ENCODE data around the gene GK2. TPM values are rescaled to one million over a fixed set of nuclear protein-coding genes. Genes with fewer than 3 reads are reported as not detected.

GK2 gene
- total RNA-seq, 1 donor from 2014 or later, result not detected

DNA sequence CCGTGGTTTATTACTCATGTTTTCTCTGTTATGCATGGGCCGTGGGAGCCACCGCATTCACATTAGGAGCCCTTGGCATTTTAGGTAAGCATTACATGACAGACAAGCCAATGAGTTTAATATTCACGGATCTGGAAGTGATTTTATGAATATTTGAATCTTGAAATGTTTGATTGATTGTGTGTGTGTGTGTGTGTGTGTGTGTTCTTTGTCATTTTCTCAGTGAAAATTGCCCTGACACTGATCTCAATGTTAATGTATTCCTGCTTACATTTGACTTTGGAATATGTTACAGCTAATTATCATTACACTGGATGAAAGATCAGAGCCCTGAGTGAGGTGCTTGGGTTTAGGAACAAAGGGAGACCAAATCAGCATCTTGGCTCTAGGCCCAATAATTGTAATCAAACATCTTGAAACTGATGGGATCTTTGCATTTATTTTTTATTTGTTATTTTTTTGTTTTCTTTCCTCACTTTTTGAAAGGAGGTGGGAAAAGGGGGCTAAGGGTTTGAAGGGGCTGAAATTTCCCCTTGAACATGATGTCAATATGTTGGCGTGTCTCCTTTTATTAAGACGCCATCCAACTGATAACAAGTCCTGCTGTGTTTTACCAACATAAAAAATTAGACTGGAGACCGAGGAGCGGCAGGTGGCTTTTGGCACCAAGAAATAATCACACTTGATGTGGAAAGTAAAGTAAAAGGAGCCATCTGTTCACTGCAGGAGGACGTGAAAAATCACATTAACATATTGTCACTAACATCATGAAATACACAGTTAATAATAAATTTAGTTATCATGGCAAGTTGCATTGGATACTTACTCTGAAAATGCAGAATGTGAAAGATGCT is 5.2 kb upstream of the GK2 start:
- intact Hi-C loops (cut with micrococcal nuclease), result no loop called here
- Mint-ChIP-seq H3K4me3 (no peak overlapping the region), H3K9me3 (no peaks in the 10 kb centered on the region), H3K4me1 (ENCODE audit: low read depth) (no peaks in the 10 kb centered on the region), H3K36me3 (ENCODE audit: low read depth) (no peaks in the 10 kb centered on the region), H3K27me3 (ENCODE audit: insufficient read depth) (no peaks in the 10 kb centered on the region), H3K27ac (no peak overlapping the region)
- DNase-seq (ENCODE audit: low spot score), result no peak

DNA sequence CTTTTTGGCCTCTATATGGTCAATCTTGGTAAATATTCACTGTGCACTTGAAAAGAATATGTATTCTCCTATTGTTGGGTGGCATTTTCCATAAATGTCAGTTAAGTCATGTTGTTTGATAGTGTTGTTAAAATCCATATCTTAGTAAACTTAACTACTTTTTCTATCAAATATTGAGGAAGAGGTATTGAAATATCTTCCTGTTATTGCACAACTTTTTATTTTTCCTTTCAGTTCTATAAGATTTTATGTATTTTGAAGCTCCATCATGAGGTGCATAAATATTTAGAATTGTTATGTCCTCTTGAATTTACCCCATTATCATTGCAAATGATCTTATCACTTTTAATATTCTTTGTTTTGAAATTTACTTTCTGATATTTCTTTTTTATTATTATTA is 3.4 kb downstream of the GK2 start:
- intact Hi-C loops (cut with micrococcal nuclease), result no loop called here
- no peaks in the 10 kb centered on the region for H3K4me1 Mint-ChIP-seq (ENCODE audit: low read depth)
- no peak overlapping the region for H3K27ac Mint-ChIP-seq
- H3K4me3 Mint-ChIP-seq, result no peak overlapping the region
- no peaks in the 10 kb centered on the region for H3K9me3 Mint-ChIP-seq
- DNase-seq (ENCODE audit: low spot score), result no peak
- H3K36me3 Mint-ChIP-seq (ENCODE audit: low read depth), result no peaks in the 10 kb centered on the region
- H3K27me3 Mint-ChIP-seq (ENCODE audit: insufficient read depth), result no peaks in the 10 kb centered on the region

DNA sequence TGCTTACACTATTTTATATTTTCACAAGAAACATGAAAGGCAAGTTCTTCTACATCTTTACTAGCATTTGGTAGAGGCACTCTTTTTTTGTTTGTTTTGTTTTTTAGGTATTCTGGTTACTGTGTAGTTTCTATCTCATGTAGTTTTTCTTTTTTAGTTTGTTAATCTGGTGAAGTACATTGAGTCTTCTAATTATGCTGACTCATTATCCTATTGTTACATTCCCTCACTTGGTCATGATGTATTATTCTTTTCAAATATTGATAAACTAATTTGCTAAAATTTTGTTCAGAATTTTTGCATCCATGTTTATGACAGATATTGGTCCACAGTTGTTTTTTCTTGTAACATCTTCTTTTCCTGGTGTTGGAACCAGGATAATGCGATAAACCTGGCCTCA is 4.7 kb downstream of the GK2 start:
- Mint-ChIP-seq H3K9me3 (no peaks in the 10 kb centered on the region), H3K27ac (no peak overlapping the region)

DNA sequence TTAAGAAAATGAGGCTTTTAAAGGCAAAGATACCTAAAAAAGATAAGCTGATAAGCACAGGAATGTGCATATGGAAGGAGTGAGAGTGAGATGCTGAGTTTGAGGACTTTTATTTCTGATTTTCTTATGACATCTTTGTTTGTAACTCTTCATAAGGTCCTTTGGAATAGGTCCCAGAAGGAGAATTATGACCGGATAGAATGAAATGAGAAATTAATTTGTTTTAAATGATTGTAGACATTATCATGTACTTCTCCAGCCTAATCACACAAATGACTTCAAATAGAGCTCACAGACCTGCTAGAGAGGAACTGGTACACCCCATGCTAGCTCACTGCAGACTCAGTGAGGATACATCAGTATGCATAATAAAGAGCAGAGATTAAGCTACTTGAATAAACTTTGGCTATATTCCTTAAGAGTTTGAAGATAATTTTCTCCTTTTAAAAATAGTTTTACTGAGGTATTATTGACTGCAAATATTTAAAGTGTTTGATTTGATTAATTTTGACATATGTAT is 5.6 kb downstream of the GK2 start:
- Mint-ChIP-seq H3K4me1 (ENCODE audit: low read depth) (no peaks in the 10 kb centered on the region), H3K27me3 (ENCODE audit: insufficient read depth) (no peaks in the 10 kb centered on the region), H3K9me3 (no peaks in the 10 kb centered on the region), H3K4me3 (no peak overlapping the region), H3K36me3 (ENCODE audit: low read depth) (no peaks in the 10 kb centered on the region), H3K27ac (no peak overlapping the region)
- DNase-seq (ENCODE audit: low spot score), result no peak
- intact Hi-C loops (cut with micrococcal nuclease), result no loop called here

More for the DNA sequence above, 4.7 kb downstream of the GK2 start:
- DNase-seq (ENCODE audit: low spot score), result no peak
- Mint-ChIP-seq H3K4me3 (no peak overlapping the region), H3K36me3 (ENCODE audit: low read depth) (no peaks in the 10 kb centered on the region), H3K27me3 (ENCODE audit: insufficient read depth) (no peaks in the 10 kb centered on the region), H3K4me1 (ENCODE audit: low read depth) (no peaks in the 10 kb centered on the region)
- intact Hi-C loops (cut with micrococcal nuclease), result no loop called here

DNA sequence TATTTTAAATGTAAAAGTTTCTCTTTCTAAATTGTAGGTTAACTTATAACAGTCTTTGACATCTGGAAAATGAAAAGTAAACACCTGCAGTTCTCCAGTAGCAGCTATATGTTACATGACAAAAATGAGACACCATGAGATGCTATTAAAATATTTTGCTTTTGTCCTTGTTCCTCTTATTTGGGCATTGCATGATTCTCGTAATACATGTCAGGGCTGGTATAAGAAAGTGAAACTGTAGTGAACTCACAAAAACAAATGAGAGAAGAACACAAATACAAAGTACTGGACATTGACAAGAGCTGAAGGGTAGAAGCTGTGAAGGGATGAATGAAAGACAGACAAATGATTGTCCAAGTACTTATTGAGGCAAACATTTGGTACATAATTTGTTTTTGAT is 9.0 kb downstream of the GK2 start:
- Mint-ChIP-seq H3K27ac (no peak overlapping the region), H3K9me3 (no peaks in the 10 kb centered on the region), H3K4me1 (ENCODE audit: low read depth) (no peaks in the 10 kb centered on the region), H3K36me3 (ENCODE audit: low read depth) (no peaks in the 10 kb centered on the region), H3K4me3 (no peak overlapping the region), H3K27me3 (ENCODE audit: insufficient read depth) (no peaks in the 10 kb centered on the region)
- intact Hi-C loops (cut with micrococcal nuclease), result no loop called here
- DNase-seq (ENCODE audit: low spot score), result no peak

DNA sequence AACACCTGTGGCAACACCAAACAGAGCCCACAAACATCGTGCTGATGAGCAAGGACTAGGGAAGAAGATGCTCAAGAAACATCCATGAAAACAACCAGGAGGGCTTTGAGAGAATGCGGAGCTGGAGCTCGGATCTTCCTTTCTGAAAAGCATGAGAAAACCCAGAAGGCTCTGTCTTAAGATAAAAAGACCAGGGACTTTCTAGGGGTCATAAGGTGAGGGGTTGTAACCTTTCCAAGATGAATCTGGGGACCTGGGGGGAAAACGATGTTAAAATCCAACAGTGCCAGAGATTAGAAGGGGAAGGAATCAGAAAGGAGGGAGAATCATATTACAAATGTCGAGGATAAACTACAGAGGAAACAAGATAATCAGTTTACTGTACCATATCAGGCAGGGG is 10.1 kb downstream of the GK2 start:
- no peak overlapping the region for H3K4me3 Mint-ChIP-seq
- intact Hi-C loops (cut with micrococcal nuclease), result no loop called here
- H3K36me3 Mint-ChIP-seq (ENCODE audit: low read depth), result no peaks in the 10 kb centered on the region
- no peaks in the 10 kb centered on the region for H3K4me1 Mint-ChIP-seq (ENCODE audit: low read depth)
- H3K27ac Mint-ChIP-seq, result no peak overlapping the region
- no peaks in the 10 kb centered on the region for H3K9me3 Mint-ChIP-seq
- no peak for DNase-seq (ENCODE audit: low spot score)
- H3K27me3 Mint-ChIP-seq (ENCODE audit: insufficient read depth), result no peaks in the 10 kb centered on the region

DNA sequence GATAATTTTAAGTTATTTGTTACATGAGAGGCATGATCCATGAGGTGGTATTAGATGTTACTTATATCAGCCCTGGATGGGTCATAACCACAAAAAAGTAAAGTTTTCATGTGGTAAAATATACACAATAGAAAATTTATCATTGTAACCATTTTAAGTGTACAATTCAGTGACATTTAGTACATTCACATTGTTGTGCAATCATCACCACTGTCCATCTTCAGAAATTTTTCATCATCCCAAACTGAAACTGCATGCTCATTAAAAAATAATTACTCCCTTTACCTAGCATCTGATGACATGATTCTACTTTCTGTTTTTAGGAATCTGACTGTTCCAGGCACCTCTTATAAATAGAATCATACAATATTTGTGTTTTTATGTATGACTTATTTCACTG is 11.2 kb downstream of the GK2 start:
- intact Hi-C loops (cut with micrococcal nuclease), result no loop called here
- Mint-ChIP-seq H3K4me3 (no peak overlapping the region), H3K9me3 (no peaks in the 10 kb centered on the region), H3K36me3 (ENCODE audit: low read depth) (no peaks in the 10 kb centered on the region), H3K27me3 (ENCODE audit: insufficient read depth) (no peaks in the 10 kb centered on the region), H3K4me1 (ENCODE audit: low read depth) (no peaks in the 10 kb centered on the region), H3K27ac (no peak overlapping the region)
- DNase-seq (ENCODE audit: low spot score), result no peak

DNA sequence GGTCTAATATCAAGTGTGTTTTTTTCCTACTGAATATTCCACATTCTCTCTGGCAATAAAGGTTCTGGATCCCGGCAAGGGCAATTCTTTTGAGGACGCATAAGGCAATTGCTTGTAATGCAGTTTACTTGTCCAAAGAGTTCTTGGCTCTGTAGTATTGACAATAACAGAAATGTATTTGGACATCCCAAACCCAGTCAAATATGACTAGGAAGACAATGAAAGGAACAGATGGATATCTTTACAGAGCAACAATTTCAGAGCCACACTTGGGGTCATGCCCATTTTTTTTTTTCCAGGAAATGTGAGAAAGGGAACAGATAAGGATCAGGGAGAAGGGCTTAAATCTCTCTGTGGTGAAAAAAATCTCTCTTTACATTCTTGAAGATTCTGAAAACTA is 12.2 kb downstream of the GK2 start:
- H3K27ac Mint-ChIP-seq, result no peak overlapping the region
- H3K27me3 Mint-ChIP-seq (ENCODE audit: insufficient read depth), result no peaks in the 10 kb centered on the region
- no peaks in the 10 kb centered on the region for H3K36me3 Mint-ChIP-seq (ENCODE audit: low read depth)
- DNase-seq (ENCODE audit: low spot score), result no peak
- H3K4me3 Mint-ChIP-seq, result no peak overlapping the region
- no peaks in the 10 kb centered on the region for H3K9me3 Mint-ChIP-seq
- intact Hi-C loops (cut with micrococcal nuclease), result no loop called here
- H3K4me1 Mint-ChIP-seq (ENCODE audit: low read depth), result no peaks in the 10 kb centered on the region

DNA sequence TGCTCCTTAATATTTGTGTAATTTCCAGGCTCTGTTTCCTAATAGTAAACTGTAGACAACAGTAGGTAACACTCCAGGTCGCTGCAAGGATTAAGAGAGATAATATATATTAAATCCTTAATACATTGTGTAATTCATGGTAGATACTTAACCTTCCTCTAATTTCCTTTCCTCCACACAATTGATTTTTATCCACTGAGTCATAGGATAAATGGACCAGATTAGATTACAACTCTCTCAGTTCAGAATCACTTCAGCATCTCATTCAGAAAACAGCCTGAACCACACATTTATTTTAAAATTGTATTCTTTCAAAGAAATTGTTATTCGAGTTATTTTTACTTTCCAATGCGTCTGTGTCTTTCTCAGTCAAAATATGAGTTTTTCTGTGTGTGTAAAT is 17.1 kb downstream of the GK2 start:
- Mint-ChIP-seq H3K36me3 (ENCODE audit: low read depth) (no peaks in the 10 kb centered on the region), H3K9me3 (no peaks in the 10 kb centered on the region), H3K27me3 (ENCODE audit: insufficient read depth) (no peaks in the 10 kb centered on the region), H3K4me3 (no peak overlapping the region), H3K27ac (no peak overlapping the region), H3K4me1 (ENCODE audit: low read depth) (no peaks in the 10 kb centered on the region)
- DNase-seq (ENCODE audit: low spot score), result no peak
- intact Hi-C loops (cut with micrococcal nuclease), result no loop called here

DNA sequence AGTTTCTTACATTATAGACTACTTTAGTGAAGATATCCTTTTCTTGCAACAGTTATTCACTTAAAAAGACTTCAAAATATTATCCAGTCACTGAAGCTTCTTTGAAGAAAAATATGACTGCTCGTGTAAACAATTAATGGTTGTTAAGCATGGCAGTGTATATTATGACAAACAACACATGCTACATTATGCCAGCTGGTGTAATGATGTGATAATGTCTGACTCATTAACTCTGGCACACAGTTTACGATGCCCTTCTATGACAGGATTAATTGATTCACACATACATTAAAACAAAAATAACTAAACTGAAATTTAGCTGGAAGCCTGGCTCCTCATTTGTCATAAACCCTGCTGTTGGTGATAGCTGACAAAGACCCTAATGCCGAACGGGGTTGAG is 22.4 kb downstream of the GK2 start:
- no peaks in the 10 kb centered on the region for H3K9me3 Mint-ChIP-seq
- H3K4me3 Mint-ChIP-seq, result no peak overlapping the region
- intact Hi-C loops (cut with micrococcal nuclease), result no loop called here
- no peaks in the 10 kb centered on the region for H3K4me1 Mint-ChIP-seq (ENCODE audit: low read depth)
- H3K27ac Mint-ChIP-seq, result no peak overlapping the region
- H3K27me3 Mint-ChIP-seq (ENCODE audit: insufficient read depth), result no peaks in the 10 kb centered on the region
- no peaks in the 10 kb centered on the region for H3K36me3 Mint-ChIP-seq (ENCODE audit: low read depth)
- no peak for DNase-seq (ENCODE audit: low spot score)

DNA sequence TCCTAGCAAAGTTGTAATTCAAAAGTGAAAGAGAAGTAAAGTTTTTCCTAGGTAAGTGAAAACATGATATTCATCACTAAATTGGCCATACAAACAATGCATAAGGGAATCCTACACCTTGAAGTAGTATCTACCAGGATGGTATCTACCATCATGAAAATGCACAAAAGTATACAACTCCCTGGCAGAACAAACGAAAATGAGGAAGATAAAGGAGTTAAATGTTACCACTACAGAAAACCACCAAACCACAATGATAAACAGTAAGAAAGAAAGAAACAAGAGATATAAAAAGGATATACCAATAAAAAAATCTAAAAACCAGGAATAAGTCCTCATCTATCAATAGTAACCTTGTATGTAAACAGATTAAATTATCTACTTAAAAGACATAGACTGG is 26.9 kb downstream of the GK2 start:
- intact Hi-C loops (cut with micrococcal nuclease), result no loop called here
- Mint-ChIP-seq H3K4me3 (no peak overlapping the region), H3K4me1 (ENCODE audit: low read depth) (no peaks in the 10 kb centered on the region), H3K36me3 (ENCODE audit: low read depth) (no peaks in the 10 kb centered on the region), H3K9me3 (no peaks in the 10 kb centered on the region), H3K27me3 (ENCODE audit: insufficient read depth) (no peaks in the 10 kb centered on the region), H3K27ac (no peak overlapping the region)
- no peak for DNase-seq (ENCODE audit: low spot score)

DNA sequence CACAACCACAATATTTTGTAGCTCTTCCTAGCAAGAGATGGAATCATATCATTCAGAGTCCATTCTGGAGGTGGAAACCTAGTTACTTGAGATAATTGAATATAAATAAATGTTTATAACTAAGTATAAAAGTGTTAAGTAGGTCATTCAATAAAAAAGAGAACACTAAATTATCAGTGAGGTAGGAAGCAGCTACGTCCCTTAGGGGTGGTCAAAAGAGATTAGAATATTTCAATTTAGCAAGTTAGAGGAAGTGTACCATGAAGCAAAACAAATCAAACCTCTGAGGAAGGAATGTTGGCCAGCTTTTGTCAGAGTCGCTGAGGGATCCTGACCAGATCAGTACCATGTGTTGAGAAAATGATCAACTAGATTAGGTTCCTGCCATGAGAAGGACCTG is 38.0 kb downstream of the GK2 start:
- Mint-ChIP-seq H3K9me3 (no peaks in the 10 kb centered on the region), H3K27ac (no peak overlapping the region), H3K36me3 (ENCODE audit: low read depth) (no peaks in the 10 kb centered on the region), H3K4me3 (no peak overlapping the region), H3K27me3 (ENCODE audit: insufficient read depth) (no peaks in the 10 kb centered on the region), H3K4me1 (ENCODE audit: low read depth) (no peaks in the 10 kb centered on the region)
- no peak for DNase-seq (ENCODE audit: low spot score)
- intact Hi-C loops (cut with micrococcal nuclease), result no loop called here

DNA sequence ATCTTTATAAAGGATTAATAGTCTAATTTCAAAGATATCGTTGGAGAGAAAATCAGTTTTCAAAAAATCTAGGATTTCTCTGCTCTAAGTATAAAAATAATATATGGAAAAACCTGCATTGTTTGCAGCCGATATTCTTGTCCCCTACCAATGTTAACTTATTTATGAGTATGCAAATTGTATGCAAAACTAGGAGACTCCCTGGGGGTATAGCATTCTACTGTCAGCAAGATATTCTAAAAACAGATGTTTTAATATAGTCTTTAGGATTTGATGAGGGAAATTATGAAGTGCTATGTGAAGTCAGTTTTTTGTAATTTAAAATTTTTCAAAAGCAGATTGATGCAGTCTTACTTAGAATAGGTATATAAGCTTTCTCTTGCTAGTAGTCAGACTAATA is 40.9 kb downstream of the GK2 start:
- no peaks in the 10 kb centered on the region for H3K27me3 Mint-ChIP-seq (ENCODE audit: insufficient read depth)
- no peak for DNase-seq (ENCODE audit: low spot score)
- intact Hi-C loops (cut with micrococcal nuclease), result no loop called here
- H3K4me3 Mint-ChIP-seq, result no peak overlapping the region
- no peaks in the 10 kb centered on the region for H3K4me1 Mint-ChIP-seq (ENCODE audit: low read depth)
- no peak overlapping the region for H3K27ac Mint-ChIP-seq
- H3K9me3 Mint-ChIP-seq, result no peaks in the 10 kb centered on the region
- no peaks in the 10 kb centered on the region for H3K36me3 Mint-ChIP-seq (ENCODE audit: low read depth)

DNA sequence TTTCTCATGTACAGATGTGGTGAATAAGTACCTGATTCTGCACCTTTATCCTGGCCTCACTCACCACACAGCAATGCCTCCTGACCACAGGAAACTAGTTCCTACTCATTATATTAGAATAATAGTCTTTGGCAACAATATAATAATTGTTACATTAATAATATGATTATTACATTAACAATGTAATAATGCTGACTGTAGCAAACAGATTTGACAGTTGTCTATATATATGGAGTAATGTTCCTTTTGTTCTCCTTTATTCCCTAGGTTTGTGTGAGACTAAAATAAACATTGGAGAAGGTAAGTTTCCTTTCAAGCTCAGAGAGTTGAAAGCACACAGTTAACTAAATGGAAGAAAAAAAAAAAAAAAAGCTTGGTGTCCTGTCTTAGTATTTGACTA is 41.6 kb downstream of the GK2 start:
- intact Hi-C loops (cut with micrococcal nuclease), result no loop called here
- Mint-ChIP-seq H3K4me3 (no peak overlapping the region), H3K9me3 (no peaks in the 10 kb centered on the region)

More for the DNA sequence above, 41.6 kb downstream of the GK2 start:
- H3K4me1 Mint-ChIP-seq (ENCODE audit: low read depth), result no peaks in the 10 kb centered on the region
- no peak overlapping the region for H3K27ac Mint-ChIP-seq
- DNase-seq (ENCODE audit: low spot score), result no peak
- no peaks in the 10 kb centered on the region for H3K27me3 Mint-ChIP-seq (ENCODE audit: insufficient read depth)
- no peaks in the 10 kb centered on the region for H3K36me3 Mint-ChIP-seq (ENCODE audit: low read depth)
